Measurements from ENCODE around the gene LAGE3.

The LAGE3 gene

DNA sequence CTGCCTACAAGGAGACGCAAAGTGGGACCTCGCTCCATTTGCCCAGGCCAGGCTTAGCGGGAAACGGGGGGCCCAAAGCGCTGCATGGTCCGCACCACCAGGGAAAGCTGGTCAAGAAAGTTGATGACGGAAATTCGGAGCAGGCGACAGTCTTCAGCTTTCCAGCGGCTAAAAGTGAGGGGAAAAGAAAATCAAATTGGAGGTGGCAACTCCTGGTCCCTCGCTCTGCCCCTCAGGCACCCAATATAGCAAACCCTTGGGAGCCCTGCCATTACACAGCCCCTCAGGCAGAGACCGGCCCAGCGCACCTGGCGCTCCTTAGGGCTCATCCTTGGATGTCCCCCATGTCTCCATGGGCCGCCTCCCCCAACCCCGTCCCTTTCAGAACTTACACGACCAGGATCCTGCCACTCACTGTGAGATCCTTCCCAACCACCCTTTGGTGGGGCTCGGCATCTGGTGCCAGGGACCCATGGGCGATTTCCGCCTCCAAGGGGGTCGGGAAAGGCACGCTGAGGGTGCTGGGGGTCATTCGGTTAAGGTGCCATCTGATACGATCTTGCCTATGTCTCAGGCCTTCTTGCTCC, 1.1 kb downstream of the LAGE3 start:
- no peak for TF ChIP-seq CTCF (IDR thresholded peaks at IDR 0.05; ENCODE audit: low read depth, low read length, missing control alignments)
- DNase-seq (ENCODE audit: low read depth), result no peak
- in situ Hi-C loops (cut with HindIII; ENCODE audit: low sequenced_read_pairs), result no loop called here
- H3K4me3 ChIP-seq (ENCODE audit: low read depth, low read length), result peak overlapping the region; percentile 37

GRCh38 chrX:154476821-154477220, 2.3 kb downstream of the LAGE3 start:
- no peak for DNase-seq (ENCODE audit: low read depth)
- in situ Hi-C loops (cut with HindIII; ENCODE audit: low sequenced_read_pairs), result no loop called here
- H3K4me3 ChIP-seq (ENCODE audit: low read depth, low read length), result no peak overlapping the region
- TF ChIP-seq CTCF (IDR thresholded peaks at IDR 0.05; ENCODE audit: low read depth, low read length, missing control alignments), result no peak

DNA sequence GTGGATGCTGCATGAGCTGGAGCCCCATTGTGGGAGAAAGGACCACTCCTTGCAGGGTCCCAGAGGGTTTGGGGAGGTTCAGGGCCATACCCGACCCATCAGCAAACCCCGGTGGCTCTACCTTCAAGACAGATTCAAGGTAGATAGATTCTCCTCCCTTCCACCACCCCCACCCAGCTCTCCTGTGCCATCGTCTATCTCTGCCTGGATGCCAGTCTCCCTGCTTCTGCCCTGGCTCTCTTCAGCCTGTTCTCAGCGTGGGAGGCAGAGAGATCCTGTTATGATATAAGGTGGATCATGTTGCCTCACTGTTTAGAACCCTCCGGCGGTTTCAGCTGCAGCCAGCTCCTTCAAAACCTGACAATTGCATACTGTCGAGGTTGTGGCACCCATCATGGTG, 5.4 kb downstream of the LAGE3 start:
- DNase-seq (ENCODE audit: low read depth), result no peak
- no peak for TF ChIP-seq CTCF (IDR thresholded peaks at IDR 0.05; ENCODE audit: low read depth, low read length, missing control alignments)
- no peak overlapping the region for H3K4me3 ChIP-seq (ENCODE audit: low read depth, low read length)
- in situ Hi-C loops (cut with HindIII; ENCODE audit: low sequenced_read_pairs), result no loop called here

DNA sequence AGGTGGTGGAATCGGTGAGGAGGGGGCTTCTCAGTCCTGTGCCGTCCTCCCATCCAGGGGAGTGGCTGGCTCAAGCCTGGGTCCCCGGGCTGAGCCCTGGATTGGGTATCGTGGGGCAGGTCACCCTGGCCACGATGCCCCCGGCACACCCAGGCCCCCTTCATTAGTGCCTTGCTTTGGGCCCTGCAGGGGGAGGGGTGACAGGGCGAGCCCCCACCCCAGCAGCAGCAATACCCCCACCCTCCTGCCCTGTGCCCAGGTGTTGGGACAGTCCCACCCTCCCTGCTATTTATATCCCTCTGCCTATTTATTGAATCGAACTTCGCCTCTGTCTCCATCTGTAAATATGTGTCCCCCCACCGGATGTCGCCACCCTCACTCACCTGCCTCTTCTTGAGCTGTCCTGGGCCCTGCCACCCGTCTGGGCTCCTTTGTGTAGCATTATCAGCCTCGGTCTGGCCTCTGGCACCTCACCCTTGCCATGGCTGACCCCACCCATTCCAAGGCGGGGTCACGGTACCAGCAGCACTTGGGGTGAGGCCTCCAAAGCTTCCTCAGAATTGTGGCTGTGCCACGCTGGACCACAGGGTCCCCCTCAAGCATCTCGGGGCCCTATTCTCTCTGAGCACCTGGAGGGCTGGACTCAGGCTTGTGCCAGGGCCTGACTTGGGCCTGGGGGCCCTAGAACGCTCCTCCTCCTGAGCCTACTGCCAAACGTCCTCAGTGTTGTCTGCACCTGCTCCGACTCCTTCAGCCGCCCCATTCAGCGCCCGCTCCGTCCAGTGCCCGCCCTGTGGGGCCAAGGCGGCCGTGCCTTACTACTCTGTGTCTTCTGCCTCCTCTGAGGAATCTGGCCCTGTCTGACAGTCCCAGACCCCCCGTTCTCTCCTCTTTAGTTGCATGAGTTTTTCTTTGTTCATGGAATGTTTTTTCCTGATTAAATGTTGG, 6.1 kb downstream of the LAGE3 start:
- TF ChIP-seq CTCF (IDR thresholded peaks at IDR 0.05; ENCODE audit: low read depth, low read length, missing control alignments), result no peak
- in situ Hi-C loops (cut with HindIII; ENCODE audit: low sequenced_read_pairs), result no loop called here
- no peak for DNase-seq (ENCODE audit: low read depth)
- H3K4me3 ChIP-seq (ENCODE audit: low read depth, low read length), result no peak overlapping the region

- H3K4me3 ChIP-seq (ENCODE audit: low read depth, low read length), result no peak overlapping the region
- no peak for DNase-seq (ENCODE audit: low read depth)
- TF ChIP-seq CTCF (IDR thresholded peaks at IDR 0.05; ENCODE audit: low read depth, low read length, missing control alignments), result no peak
- in situ Hi-C loops (cut with HindIII; ENCODE audit: low sequenced_read_pairs), result no loop called here
Observed at GRCh38 chrX:154471839-154472684, 7.0 kb downstream of the LAGE3 start.

- DNase-seq (ENCODE audit: low read depth), result no peak
- in situ Hi-C loops (cut with HindIII; ENCODE audit: low sequenced_read_pairs), result no loop called here
- no peak overlapping the region for H3K4me3 ChIP-seq (ENCODE audit: low read depth, low read length)
- TF ChIP-seq CTCF (IDR thresholded peaks at IDR 0.05; ENCODE audit: low read depth, low read length, missing control alignments), result no peak
Observed at GRCh38 chrX:154470914-154471568, 8.0 kb downstream of the LAGE3 start.

Measured in astrocyte of the cerebellum (primary cell).